Body of pancreas (tissue), 4 donors: ENCODE results near the gene CFAP92.

Experiments
- CTCF ChIP-seq, 7 experiments: fragments of 450-650 bp in 4 of 7; fragments of 200-600 bp in 3 of 7; sonication (generic) in 3 of 7; IDR thresholded peaks; one replicate each; pipeline ENCODE4 v1.5.1; 2016 to 2019; ENCODE audit warnings: antibody characterized with exemption in 7 of 7
- POLR2A ChIP-seq, 3 donors: fragments of 450-650 bp; IDR thresholded peaks; one replicate each; pipeline ENCODE4 v1.6.1; 2016; ENCODE audit warnings: antibody characterized with exemption in 3 of 3, mild to moderate bottlenecking in 2 of 3

GRCh38 chr3:129027544-129027880 lies 33.6 kb upstream of the CFAP92 start:
- TF ChIP-seq CTCF (IDR thresholded peaks at IDR 0.05) (no peak), POLR2A (IDR thresholded peaks at IDR 0.05) (no peak)
